Type B pancreatic cell (in vitro differentiated cells): ENCODE data around the gene RPP25L. TPM values are rescaled to one million over a fixed set of nuclear protein-coding genes. Genes with fewer than 3 reads are reported as not detected.

ENCODE experiments used
- DNase-seq: peaks from one replicate; pipeline ENCODE4 v3.0.0; 2021; ENCODE audit warnings: mixed read lengths; ENCODE audit not compliant: unreplicated experiment; ENCODE audit errors: extremely low spot score
- H3K27ac Mint-ChIP-seq: 2 replicates; pipeline ENCODE4 v1.8.0; 2021; ENCODE audit warnings: mild to moderate bottlenecking, mixed read lengths
- H3K27me3 Mint-ChIP-seq: 2 replicates; pipeline ENCODE4 v1.8.0; 2021; ENCODE audit warnings: mixed read lengths
- H3K36me3 Mint-ChIP-seq: 2 replicates; pipeline ENCODE4 v1.8.0; 2021; ENCODE audit warnings: mixed read lengths
- H3K4me1 Mint-ChIP-seq: one replicate; pipeline ENCODE4 v1.8.0; 2021; ENCODE audit warnings: mixed read lengths; ENCODE audit not compliant: unreplicated experiment
- H3K4me3 Mint-ChIP-seq: 2 replicates; pipeline ENCODE4 v1.8.0; 2021; ENCODE audit warnings: mild to moderate bottlenecking, mixed read lengths
- H3K9me3 Mint-ChIP-seq: 2 replicates; pipeline ENCODE4 v1.8.0; 2021; ENCODE audit warnings: mixed read lengths
- CTCF ChIP-seq: fragments of 200-600 bp; sonication (generic); conservative IDR thresholded peaks from 2 replicates; pipeline ENCODE4 v1.5.0; 2021; ENCODE audit warnings: antibody characterized with exemption, mild to moderate bottlenecking
- total RNA-seq: library from RNA; stranded (reverse); gene quantifications from 2 replicates; pipeline ENCODE4 v1.2.1, GENCODE V29; 2021; ENCODE audit warnings: low replicate concordance

The RPP25L gene
- total RNA-seq, 1 donor from 2014 or later: 31.8 TPM

DNA sequence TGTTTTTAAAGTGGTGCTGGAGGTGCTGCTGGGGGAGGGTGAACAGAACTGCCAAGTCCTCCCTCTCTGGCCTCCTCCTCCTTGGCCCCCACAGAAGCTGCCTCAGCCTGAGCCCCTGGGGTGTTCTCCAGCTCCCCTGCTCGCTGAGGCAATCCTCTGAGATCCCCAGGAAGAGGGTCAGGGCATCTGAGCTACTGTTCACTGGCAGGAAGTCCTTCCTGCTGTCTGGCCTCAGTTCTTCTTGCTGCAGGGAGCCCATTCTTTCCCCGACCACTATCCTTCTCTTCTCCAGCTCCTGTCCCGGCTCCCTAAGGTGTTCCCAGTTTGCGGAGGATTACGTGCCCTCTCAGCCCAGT, 32.1 kb downstream of the RPP25L start:
- Mint-ChIP-seq H3K4me1 (peaks cover 73% of the 10 kb centered on the region), H3K4me3 (peak overlapping the region; percentile 74), H3K36me3 (no peaks in the 10 kb centered on the region), H3K27ac (no peak overlapping the region), H3K9me3 (no peaks in the 10 kb centered on the region), H3K27me3 (peaks cover 85% of the 10 kb centered on the region)
- no peak for TF ChIP-seq CTCF
- no peak for DNase-seq

- Mint-ChIP-seq H3K27me3 (peaks cover 79% of the 10 kb centered on the region), H3K4me1 (peaks cover 69% of the 10 kb centered on the region), H3K36me3 (no peaks in the 10 kb centered on the region), H3K27ac (peak overlapping the region; percentile 60), H3K9me3 (no peaks in the 10 kb centered on the region), H3K4me3 (peak overlapping the region; percentile 79)
- DNase-seq: no peak
- no peak for TF ChIP-seq CTCF
These were observed 32.6 kb downstream of the RPP25L start for GRCh38 chr9:34579104-34579807.

DNA sequence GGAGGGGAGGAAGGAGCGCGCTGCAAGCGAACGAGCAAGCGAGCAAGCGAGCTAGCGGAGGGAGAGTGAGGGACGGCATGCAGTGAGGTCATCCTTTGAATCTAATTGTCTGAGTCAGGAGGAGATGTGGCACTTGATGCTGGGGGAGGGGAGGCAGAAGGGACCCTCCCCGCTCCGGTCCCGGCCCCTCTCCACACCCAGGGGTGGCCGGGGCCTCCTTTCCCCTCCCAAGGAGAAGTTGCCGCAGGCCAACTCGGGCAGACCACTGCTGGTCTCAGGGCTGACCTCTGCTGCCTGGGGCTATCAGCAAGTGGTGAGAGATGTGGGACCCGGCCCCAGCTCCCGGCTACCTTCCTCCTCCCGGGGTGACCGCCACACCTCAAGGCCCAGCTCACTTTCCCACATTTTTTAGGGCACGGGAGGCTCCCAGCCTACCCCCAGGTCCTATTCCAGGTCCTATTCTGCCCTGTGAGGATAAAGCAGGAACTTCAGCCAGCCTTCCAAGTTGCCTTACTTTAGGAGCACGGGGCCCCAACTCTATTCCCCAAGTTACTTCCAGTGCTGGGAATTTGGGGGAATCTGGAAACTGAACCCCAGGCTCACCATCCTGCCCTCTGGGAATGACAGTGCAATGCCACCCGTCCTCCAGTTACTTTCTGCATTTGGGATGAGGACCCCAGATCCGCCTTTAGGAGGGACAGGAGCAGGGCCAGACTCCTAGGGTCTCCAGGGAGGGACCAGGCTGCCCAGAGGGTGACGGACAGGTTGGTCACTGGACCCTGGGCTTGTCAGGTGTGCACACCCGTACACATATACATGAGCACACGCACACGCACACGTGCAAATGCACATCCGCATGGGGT, 33.4 kb downstream of the RPP25L start:
- Mint-ChIP-seq H3K4me3 (peak overlapping the region; percentile 79), H3K36me3 (no peaks in the 10 kb centered on the region), H3K4me1 (peaks cover 66% of the 10 kb centered on the region), H3K27ac (no peak overlapping the region), H3K27me3 (peaks cover 75% of the 10 kb centered on the region), H3K9me3 (no peaks in the 10 kb centered on the region)
- no peak for DNase-seq
- peak; percentile 38 for TF ChIP-seq CTCF

DNA sequence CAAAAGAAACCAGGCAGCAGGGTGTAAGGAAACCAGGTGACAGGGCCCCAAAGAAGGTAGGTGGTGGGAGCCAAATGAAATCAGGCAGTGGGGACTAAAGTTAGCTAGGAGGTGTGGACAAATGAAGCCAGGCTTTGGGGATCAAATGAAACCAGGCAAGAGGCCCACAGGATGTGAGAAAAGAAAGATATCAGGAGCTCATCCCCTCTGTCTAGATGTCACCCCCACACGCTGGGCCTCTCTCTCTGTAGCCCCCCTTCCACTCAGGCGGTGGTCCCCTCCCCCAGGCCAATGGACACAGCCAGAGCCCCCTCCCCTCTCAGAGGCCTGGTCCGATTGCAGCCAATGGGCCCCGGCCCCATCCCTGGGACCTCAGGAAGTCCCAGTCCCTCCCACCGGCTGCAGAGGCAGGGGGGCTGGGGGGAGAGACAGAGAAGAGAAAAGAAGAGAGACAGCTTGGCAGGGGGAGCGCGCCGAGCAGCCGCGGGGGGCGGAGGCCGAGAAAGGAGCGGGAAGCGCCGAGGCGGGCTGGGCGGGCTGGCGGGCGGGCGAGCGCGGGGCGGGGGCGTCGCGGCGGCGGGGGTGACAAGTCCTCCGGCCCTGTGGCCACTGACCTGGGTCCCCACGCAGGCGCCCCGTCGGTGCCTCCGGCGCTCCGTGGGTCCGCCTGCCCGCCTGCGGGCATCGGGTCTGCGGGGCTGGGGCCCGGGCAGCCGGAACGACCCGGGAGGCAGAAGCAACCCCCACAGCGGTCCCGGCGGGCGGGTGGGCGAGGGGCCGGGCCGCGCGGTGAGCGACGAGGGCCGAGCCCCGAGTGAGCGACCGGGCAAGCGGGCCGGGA, 34.3 kb downstream of the RPP25L start:
- Mint-ChIP-seq H3K4me3 (peak overlapping the region; percentile 79), H3K36me3 (no peaks in the 10 kb centered on the region), H3K9me3 (no peaks in the 10 kb centered on the region), H3K27ac (no peak overlapping the region), H3K27me3 (peaks cover 67% of the 10 kb centered on the region), H3K4me1 (peaks cover 64% of the 10 kb centered on the region)
- DNase-seq: no peak
- TF ChIP-seq CTCF: no peak

- Mint-ChIP-seq H3K4me1 (peaks cover 64% of the 10 kb centered on the region), H3K4me3 (peak overlapping the region; percentile 79), H3K27me3 (peaks cover 65% of the 10 kb centered on the region), H3K9me3 (no peaks in the 10 kb centered on the region), H3K36me3 (no peaks in the 10 kb centered on the region), H3K27ac (no peak overlapping the region)
- TF ChIP-seq CTCF: no peak
- DNase-seq: no peak
These were observed 35.1 kb downstream of the RPP25L start for GRCh38 chr9:34576597-34577399.
